GM12892 (cell line): Measurements from ENCODE around the gene SLC44A3.

ENCODE experiments used
- POLR2A ChIP-seq: IDR thresholded peaks from 2 replicates; pipeline ENCODE4 v1.6.1; 2011; ENCODE audit warnings: low read depth, low read length, control low read depth
- POLR2AphosphoS5 ChIP-seq: IDR thresholded peaks from 2 replicates; pipeline ENCODE4 v1.6.1; 2011; ENCODE audit warnings: low read depth, low read length, control low read depth
- TAF1 ChIP-seq: IDR thresholded peaks from 2 replicates; pipeline ENCODE4 v1.6.1; 2011; ENCODE audit warnings: low read depth, mild to moderate bottlenecking, control low read depth, low read length, borderline replicate concordance

DNA sequence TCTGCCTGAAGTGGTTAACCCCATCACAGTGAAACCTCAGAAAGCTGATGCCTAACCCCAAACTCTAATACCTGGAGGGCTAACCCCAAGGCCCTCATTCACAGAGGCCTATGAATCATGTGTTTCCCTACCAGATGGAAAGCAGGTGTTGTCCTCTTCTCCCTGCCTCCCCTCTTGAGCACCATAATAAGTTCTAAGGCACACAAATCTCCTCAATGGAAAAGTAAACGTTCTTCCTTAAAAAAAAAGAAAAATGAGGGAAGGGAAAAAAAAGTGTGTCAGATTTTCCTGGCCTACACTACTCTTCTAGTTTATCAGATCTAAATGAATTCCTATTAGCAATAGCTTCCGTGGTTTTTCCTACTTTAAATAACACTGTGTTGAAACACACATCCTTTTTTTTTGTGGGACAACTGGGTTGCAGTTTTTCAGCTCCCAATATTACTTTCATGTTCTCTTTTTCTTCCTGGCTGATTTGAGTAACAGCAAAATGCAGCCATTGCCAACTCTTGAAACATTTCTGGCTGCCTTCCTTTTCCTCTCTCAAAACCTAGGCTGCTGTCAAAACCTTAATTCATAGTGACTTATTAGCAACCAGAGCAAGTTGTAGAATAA lies 43.2 kb downstream of the SLC44A3 start:
- TF ChIP-seq POLR2A (no peak), TAF1 (no peak), POLR2AphosphoS5 (no peak)
